Measurements from ENCODE around the gene WDFY3.

DNA sequence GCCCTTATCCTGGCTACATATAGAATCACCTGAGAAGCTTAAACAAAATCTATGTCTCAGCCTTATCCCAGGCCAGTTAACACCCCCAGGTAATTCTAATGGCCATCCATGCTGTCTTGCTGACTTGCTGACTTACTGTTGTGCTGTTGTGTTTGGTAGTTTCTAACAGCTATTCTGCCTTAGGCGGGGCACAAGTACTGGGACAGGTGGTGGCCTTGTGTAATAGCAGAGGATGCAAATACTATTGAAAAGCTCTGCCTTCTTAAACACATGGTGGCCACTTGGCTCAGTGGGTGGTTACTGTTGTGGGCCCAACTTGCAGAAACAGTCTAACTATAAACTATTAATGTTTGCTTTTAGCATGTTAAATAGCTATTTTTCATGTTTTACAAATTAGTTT is 327.3 kb downstream of the WDFY3 start:
- TF ChIP-seq CTCF (IDR thresholded peaks at IDR 0.05) (no peak), POLR2AphosphoS5 (IDR thresholded peaks at IDR 0.05) (no peak), POLR2A (IDR thresholded peaks at IDR 0.05) (no peak)
